Measurements from ENCODE around the gene ZNF451. TPM values are rescaled to one million over a fixed set of nuclear protein-coding genes. Genes with fewer than 3 reads are reported as not detected.

ZNF451 gene
- total RNA-seq, 2 donors from 2014 or later, result 32.3 to 68.6 TPM

- Histone ChIP-seq H3K4me1 (replicated peaks) (no peaks in the 10 kb centered on the region), H3K27me3 (replicated peaks; ENCODE audit: insufficient read depth) (no peaks in the 10 kb centered on the region), H3K9me3 (no peaks in the 10 kb centered on the region), H3K27ac (no peak overlapping the region), H3K4me3 (no peak overlapping the region), H3K36me3 (peaks cover 0 to 3% of the 10 kb centered on the region in 2 donors)
- DNase-seq (ENCODE audit: low spot score), result no peak
- WGBS, result 67% methylated on average over 5 of the region's 5 CpGs
- intact Hi-C loops (cut with DNase I), result loop anchor here (5.0 kb wide), 1 partner anchor 269 kb away; the partner anchor contains the start of gene PRIM2
- TF ChIP-seq POLR2A (IDR thresholded peaks at IDR 0.05) (no peak), POLR2AphosphoS5 (IDR thresholded peaks at IDR 0.05) (no peak), CTCF (IDR thresholded peaks at IDR 0.05) (no peak)
Observed at GRCh38 chr6:57048577-57048976, 41.4 kb upstream of the ZNF451 start.

DNA sequence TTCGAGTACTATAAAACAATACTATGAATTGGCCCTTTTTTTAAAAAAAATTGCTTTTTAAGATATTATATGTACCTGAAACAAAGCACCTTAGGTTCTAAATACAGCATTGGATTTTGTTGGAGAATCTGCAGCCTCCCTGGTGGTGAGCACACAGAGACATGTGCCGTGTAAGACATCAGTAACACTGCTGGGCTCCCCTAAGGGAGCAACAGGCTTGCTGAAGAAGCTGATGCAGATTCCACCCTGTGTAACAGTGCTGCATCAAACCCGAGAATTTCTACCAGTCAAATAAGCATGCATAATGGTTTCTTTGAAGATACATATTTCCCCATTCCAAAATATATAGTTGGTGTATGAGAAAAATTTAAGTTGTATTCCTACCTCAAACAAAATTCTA lies 26.1 kb upstream of the ZNF451 start:
- Histone ChIP-seq H3K4me1 (replicated peaks) (no peaks in the 10 kb centered on the region), H3K27ac (no peak overlapping the region), H3K36me3 (no peaks in the 10 kb centered on the region), H3K9me3 (no peaks in the 10 kb centered on the region), H3K27me3 (replicated peaks; ENCODE audit: insufficient read depth) (no peaks in the 10 kb centered on the region), H3K4me3 (no peak overlapping the region)
- no peak for TF ChIP-seq POLR2A (IDR thresholded peaks at IDR 0.05)
- TF ChIP-seq POLR2AphosphoS5 (IDR thresholded peaks at IDR 0.05), result no peak
- no peak for TF ChIP-seq CTCF (IDR thresholded peaks at IDR 0.05)
- WGBS, result 87% methylated on average over 3 of the region's 3 CpGs
- intact Hi-C loops (cut with DNase I), result no loop called here
- DNase-seq (ENCODE audit: low spot score), result no peak

- H3K36me3 ChIP-seq, result no peaks in the 10 kb centered on the region
- intact Hi-C loops (cut with DNase I), result no loop called here
- H3K9me3 ChIP-seq, result no peaks in the 10 kb centered on the region
- WGBS, result 76% methylated on average over 1 of the region's 1 CpG
- TF ChIP-seq POLR2A (IDR thresholded peaks at IDR 0.05) (no peak), POLR2AphosphoS5 (IDR thresholded peaks at IDR 0.05) (no peak), CTCF (IDR thresholded peaks at IDR 0.05) (no peak)
- H3K27me3 ChIP-seq (replicated peaks; ENCODE audit: insufficient read depth), result no peaks in the 10 kb centered on the region
- DNase-seq (ENCODE audit: low spot score), result no peak
- no peak overlapping the region for H3K4me3 ChIP-seq
- H3K27ac ChIP-seq, result no peak overlapping the region
- H3K4me1 ChIP-seq (replicated peaks), result no peaks in the 10 kb centered on the region
Observed at GRCh38 chr6:57064809-57065208, 25.2 kb upstream of the ZNF451 start.

- Histone ChIP-seq H3K9me3 (no peaks in the 10 kb centered on the region), H3K36me3 (no peaks in the 10 kb centered on the region), H3K27me3 (replicated peaks; ENCODE audit: insufficient read depth) (no peaks in the 10 kb centered on the region), H3K4me1 (replicated peaks) (no peaks in the 10 kb centered on the region), H3K4me3 (no peak overlapping the region), H3K27ac (no peak overlapping the region)
- TF ChIP-seq CTCF (IDR thresholded peaks at IDR 0.05) (no peak), POLR2A (IDR thresholded peaks at IDR 0.05) (no peak), POLR2AphosphoS5 (IDR thresholded peaks at IDR 0.05) (no peak)
- 86% methylated on average over 1 of the region's 1 CpG for WGBS
- intact Hi-C loops (cut with DNase I), result no loop called here
- no peak for DNase-seq (ENCODE audit: low spot score)
Observed at GRCh38 chr6:57068061-57068460, 21.9 kb upstream of the ZNF451 start.

DNA sequence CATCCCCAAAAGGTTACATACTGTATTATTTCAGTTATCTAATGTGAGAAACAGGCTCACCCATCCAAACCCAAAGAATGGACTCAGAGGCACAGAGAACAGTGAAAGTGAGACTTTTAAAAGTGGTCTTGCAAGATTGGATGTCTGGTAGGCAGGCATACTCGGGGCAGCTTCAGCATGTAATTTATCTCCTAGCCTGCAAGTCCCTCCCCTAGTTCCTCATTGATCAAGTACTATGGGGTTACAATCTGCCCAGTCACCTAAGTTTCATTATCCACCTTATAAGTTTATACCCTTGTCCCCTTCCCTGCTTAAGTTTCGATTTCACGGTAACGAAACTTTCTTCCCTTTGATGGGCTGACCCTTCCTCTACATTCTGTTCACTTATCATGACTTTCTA lies 20.8 kb upstream of the ZNF451 start:
- Histone ChIP-seq H3K36me3 (no peaks in the 10 kb centered on the region), H3K4me3 (no peak overlapping the region), H3K27me3 (replicated peaks; ENCODE audit: insufficient read depth) (no peaks in the 10 kb centered on the region), H3K4me1 (replicated peaks) (no peaks in the 10 kb centered on the region), H3K27ac (no peak overlapping the region), H3K9me3 (no peaks in the 10 kb centered on the region)
- no peak for TF ChIP-seq POLR2AphosphoS5 (IDR thresholded peaks at IDR 0.05)
- TF ChIP-seq CTCF (IDR thresholded peaks at IDR 0.05), result no peak
- no peak for TF ChIP-seq POLR2A (IDR thresholded peaks at IDR 0.05)
- intact Hi-C loops (cut with DNase I), result no loop called here
- WGBS, result 59% methylated on average over 4 of the region's 4 CpGs
- DNase-seq (ENCODE audit: low spot score), result no peak

Measured in prostate gland (tissue), 2 donors.